ENCODE data around the gene IRX1.

The IRX1 gene

DNA sequence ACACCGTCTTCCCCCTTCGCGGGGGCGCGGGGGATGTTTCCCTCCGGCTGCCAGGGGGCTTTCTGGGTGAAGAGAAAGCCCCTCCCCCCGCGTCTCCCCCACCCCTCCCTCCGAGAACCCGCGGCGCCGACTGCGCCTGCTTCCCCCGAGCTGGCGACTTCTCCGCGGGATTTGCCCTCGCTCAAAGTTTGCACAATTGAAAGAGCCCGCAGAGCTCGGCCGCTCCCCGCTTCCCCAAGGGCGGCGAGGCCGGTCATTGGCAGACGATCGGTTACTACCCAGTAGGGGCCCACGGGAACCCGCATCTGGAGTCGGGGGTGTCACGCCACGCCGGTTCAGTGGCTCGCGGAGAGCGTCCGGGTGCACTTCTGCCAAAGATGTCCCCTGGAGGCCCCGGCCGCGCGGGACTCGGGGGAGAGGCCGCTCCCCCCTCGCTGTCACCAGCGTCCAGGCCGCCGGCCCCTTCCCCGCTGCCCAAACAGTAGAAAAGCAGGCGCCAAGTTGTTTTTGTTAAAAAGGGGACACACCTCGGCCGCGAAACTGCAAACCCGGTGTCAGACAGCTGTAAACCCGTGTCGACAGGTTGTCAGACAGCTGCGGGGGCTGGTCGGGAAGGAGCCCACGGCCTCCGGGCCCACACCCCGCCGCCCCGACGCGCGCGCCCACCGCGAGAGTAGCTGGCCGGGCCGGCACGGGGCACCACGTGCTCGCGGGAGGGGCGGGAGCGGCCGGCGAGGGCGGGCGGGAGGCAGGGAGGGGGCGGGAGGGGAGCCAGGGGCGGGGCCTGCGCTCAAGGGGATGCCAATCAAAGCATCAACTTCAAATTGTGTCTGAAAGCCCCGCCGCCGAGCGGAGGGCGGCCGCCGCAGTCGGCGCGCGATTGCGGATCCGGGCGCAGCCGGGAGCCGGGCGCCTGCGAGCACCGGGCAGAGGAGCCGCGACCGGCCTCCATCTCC, at the start of gene IRX1:
Gene IRX1 (plus strand): TSS at position 827 of the 956 bp plus-strand sequence. CDS start 274 bp downstream, outside the sequence.
- no peak within 1 kb of the TSS for H3K4me3 ChIP-seq (ENCODE audit: low read depth, low read length)
- TF ChIP-seq, protein P1, sequence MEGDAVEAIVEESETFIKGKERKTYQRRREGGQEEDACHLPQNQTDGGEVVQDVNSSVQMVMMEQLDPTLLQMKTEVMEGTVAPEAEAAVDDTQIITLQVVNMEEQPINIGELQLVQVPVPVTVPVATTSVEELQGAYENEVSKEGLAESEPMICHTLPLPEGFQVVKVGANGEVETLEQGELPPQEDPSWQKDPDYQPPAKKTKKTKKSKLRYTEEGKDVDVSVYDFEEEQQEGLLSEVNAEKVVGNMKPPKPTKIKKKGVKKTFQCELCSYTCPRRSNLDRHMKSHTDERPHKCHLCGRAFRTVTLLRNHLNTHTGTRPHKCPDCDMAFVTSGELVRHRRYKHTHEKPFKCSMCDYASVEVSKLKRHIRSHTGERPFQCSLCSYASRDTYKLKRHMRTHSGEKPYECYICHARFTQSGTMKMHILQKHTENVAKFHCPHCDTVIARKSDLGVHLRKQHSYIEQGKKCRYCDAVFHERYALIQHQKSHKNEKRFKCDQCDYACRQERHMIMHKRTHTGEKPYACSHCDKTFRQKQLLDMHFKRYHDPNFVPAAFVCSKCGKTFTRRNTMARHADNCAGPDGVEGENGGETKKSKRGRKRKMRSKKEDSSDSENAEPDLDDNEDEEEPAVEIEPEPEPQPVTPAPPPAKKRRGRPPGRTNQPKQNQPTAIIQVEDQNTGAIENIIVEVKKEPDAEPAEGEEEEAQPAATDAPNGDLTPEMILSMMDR (IDR thresholded peaks at IDR 0.05; ENCODE audit: insufficient read depth, low read depth, low read length, missing control alignments), result no peak
- DNase-seq (ENCODE audit: low read depth), result no peak

DNA sequence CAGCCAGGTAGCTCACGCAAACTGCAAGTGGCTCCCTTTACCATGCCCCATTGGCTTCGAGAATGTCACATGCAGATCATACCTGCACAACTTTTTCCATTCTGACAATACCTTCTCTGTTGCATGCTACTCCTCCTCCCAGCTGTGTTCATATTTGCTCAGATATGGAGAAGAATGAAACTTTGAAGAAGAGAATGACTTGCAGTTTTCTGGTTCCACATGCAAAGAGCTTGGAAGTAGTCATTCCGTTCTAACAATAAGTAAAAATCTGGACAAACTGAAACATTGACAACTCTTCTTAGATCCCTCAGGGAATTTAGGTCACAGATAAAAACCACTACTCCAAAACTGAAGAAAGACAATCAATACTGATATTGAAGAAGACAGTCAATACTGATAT, 49.6 kb upstream of the IRX1 start:
- no peak overlapping the region for H3K4me3 ChIP-seq (ENCODE audit: low read depth, low read length)
- no peak for DNase-seq (ENCODE audit: low read depth)
- TF ChIP-seq, protein P1 (IDR thresholded peaks at IDR 0.05; ENCODE audit: insufficient read depth, low read depth, low read length, missing control alignments), result no peak

DNA sequence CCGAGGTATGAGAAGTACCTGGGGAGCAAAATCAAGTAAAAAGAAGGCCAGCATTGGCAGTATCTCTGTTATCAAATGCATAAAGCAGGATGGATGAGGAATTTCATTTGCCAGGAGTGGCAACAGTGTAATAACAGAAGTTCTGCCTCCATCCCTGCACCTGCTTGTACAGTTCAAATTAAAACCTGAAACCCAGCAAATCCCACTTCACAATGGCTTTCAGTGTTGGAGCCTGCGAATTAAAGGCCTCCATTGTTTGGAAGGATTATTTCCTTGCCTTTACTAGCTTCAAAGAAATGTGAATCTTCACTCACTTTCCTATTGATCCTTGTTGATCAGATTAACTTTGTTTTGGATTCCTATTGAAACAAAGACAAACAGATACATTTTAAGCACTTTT, 31.5 kb upstream of the IRX1 start:
- DNase-seq (ENCODE audit: low read depth), result no peak
- TF ChIP-seq, protein P1 (IDR thresholded peaks at IDR 0.05; ENCODE audit: insufficient read depth, low read depth, low read length, missing control alignments), result no peak
- H3K4me3 ChIP-seq (ENCODE audit: low read depth, low read length), result no peak overlapping the region

DNA sequence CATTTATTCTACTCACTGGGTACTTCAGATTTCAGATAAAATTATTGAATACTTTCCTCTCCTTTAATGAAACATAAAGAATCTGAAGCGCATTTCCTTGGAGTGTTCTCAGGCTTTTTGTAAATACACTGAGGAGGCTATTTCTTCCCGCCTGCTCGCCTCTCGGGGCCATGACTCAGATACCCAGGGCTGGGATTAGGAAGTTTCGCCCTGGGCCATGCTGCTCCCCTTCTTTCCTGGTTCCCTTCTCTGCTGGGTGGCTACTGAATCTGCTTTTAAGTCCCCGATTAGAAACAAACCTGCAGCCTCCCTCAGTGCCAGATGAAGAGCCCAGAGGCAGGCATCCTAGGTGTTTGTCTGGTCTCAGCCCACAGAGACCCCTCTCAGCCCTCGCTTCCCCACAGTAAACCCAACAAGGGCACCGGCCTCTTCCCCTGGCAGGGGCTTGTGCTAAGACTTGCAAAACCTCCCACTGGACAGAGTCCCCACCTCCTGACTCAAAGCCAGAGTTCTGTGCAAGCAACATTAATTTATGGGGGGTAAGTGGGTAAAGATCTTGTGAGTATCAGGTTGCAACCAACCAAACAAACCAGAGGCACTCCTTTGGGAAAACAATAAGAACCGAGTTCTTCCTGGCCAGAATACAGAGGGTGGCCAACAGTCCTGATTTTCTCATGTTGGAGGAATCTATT, 30.7 kb upstream of the IRX1 start:
- DNase-seq (ENCODE audit: low read depth), result no peak
- TF ChIP-seq, protein P1 (IDR thresholded peaks at IDR 0.05; ENCODE audit: insufficient read depth, low read depth, low read length, missing control alignments), result no peak
- no peak overlapping the region for H3K4me3 ChIP-seq (ENCODE audit: low read depth, low read length)

DNA sequence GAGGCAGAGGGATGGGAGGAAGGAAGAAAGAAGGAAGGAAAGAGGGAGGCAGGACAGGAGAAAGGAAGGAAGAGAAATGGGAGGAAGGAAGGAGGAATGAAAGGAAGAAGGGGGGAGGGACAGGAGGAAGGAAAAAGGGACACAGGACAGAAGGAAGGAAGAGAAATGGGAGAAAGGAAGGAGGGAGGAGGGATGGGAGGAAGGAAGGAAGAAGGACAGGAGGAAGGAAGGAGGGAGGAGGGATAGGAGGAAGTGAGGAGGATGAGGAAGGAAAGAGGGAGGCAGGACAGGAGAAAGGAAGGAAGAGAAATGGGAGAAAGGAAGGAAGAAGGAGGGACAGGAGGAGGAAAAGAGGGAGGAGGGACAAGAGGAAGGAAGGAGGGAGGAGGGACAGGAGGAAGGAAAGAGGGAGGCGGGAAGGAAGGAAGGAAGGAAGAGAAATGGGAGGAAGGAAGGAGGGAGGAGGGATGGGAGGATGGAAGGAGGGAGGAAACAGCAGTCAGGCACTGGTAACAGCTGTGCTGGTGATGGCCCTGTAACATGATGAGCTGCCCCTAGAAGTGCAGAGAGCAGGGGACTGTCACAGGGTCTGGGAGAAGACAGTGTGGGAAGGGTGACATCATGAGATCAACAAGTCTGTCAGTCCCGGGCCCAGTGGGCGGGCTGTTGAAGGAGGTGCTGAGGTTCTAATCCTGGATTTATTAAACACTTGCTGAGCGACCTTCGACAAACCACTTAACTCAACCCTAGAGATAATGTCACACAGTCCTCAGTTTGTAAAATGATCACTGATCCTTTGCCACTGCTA, 10.7 kb upstream of the IRX1 start:
- TF ChIP-seq, protein P1 (IDR thresholded peaks at IDR 0.05; ENCODE audit: insufficient read depth, low read depth, low read length, missing control alignments), result no peak
- no peak overlapping the region for H3K4me3 ChIP-seq (ENCODE audit: low read depth, low read length)
- DNase-seq (ENCODE audit: low read depth), result no peak

DNA sequence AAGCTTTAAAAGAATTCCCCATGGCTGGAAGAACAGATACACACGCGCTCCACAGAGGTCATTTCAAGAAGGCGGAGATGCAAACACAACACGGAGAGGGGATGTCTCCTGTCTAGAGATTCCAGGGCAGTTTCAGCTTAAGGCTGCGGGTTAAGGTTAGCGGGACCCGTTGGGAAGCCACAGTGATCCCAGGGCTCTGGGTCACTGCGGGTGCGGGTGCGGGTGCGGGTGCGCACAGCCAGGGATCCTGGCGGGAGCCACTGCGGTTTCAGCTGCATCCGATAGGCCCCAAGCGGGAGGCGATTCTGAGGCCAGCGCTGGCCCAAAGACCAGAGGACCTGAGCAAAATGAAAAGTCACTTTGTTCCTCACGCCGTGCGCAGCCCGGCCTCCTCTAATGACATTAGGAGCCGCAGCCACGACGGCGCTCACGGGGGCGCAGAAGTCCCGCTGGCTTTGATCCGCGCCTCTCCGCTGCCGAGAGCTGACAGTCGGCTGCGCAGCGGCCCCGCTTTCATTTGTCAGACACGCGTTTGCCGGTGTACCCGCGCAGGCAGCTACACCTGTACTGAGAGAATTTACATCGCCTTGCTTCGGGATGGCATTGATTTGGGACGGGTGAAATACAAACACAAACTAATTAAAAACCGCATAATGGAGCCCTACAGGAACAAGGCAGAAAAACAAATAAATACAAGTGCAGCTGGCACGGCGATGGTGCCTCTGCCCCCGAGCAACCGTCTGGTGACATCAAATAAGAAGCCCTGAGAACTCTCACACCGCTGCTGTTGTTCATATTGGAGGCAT, 5.3 kb upstream of the IRX1 start:
- TF ChIP-seq, protein P1 (IDR thresholded peaks at IDR 0.05; ENCODE audit: insufficient read depth, low read depth, low read length, missing control alignments), result no peak
- H3K4me3 ChIP-seq (ENCODE audit: low read depth, low read length), result no peak overlapping the region
- DNase-seq (ENCODE audit: low read depth), result no peak
